ENCODE measurements around the gene CNNM3.

CNNM3 gene

DNA sequence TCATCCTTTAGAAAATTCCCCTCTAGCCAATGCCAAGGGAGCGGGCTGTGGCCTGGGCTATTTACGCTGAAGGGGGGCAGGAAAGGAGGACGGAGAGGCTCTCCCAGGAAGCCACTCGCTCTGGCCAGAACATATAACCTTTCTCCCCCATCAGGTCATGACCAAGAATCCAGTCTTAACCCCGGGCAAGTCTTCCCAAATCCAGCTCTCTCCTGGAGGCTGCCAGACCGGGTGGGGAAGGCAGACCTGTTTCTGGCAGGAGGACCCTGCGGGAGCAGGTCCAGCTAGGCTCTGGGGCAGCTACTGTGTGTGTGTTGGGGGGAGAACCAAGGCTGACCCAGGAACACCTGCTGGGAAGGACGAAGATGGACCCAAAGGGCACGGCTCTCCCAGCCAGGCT lies 67.2 kb downstream of the CNNM3 start:
- DNase-seq: no peak
- in situ Hi-C loops (cut with MboI; ENCODE audit: low pct_unique_long_range_greater_than_20kb, low sequenced_read_pairs): no loop called here
